ENCODE data around the gene FLT1.

Gene FLT1

DNA sequence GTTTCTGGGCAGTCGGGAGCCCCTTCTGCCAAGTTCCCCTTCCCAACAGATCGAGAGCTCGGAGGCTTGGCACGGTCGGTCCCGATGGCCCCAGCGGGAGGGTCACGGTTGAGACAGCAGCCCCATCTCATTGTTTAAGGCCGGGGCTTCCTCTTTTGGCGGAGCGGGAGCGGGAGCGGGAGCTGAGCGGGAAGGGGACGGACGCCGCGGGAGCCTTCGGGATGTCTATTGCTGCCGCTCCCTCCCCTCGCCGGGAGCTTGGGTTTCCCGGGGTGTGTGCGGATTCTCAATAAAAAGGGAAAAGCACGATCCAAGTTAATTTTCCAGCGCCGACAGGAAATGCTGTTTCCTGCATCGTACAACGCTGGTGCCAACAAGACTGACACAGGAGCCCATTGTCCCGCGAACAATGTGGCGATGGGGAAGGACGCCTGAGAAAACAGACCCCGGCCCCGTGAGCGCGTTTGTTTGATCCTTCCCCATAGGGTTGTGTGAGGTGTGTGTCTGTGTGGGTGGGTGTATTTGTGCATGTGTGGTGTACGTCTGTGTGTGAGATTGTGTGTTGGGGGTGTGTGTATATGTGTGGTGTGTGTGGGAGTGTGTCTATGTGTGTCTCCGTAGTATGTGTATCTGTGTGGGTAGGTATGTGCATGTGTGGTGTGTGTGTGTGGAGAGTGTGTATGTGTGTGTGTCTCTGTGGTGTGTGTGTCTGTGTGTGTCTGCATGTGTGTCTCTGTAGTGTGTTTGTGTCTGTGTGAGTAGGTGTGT lies 36.3 kb upstream of the FLT1 start:
- peaks cover 50% of the 10 kb centered on the region for H3K27me3 ChIP-seq
- peaks cover 5% of the 10 kb centered on the region for H3K9me3 ChIP-seq
- peak; percentile 36 for DNase-seq
- TF ChIP-seq, protein P1, sequence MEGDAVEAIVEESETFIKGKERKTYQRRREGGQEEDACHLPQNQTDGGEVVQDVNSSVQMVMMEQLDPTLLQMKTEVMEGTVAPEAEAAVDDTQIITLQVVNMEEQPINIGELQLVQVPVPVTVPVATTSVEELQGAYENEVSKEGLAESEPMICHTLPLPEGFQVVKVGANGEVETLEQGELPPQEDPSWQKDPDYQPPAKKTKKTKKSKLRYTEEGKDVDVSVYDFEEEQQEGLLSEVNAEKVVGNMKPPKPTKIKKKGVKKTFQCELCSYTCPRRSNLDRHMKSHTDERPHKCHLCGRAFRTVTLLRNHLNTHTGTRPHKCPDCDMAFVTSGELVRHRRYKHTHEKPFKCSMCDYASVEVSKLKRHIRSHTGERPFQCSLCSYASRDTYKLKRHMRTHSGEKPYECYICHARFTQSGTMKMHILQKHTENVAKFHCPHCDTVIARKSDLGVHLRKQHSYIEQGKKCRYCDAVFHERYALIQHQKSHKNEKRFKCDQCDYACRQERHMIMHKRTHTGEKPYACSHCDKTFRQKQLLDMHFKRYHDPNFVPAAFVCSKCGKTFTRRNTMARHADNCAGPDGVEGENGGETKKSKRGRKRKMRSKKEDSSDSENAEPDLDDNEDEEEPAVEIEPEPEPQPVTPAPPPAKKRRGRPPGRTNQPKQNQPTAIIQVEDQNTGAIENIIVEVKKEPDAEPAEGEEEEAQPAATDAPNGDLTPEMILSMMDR (IDR thresholded peaks at IDR 0.05; ENCODE audit: low read depth, low read length), result no peak
- peak overlapping the region; percentile 47 for H3K4me3 ChIP-seq (ENCODE audit: low read depth, low read length)
- H3K4me1 ChIP-seq, result no peaks in the 10 kb centered on the region
- H3K36me3 ChIP-seq, result no peaks in the 10 kb centered on the region

DNA sequence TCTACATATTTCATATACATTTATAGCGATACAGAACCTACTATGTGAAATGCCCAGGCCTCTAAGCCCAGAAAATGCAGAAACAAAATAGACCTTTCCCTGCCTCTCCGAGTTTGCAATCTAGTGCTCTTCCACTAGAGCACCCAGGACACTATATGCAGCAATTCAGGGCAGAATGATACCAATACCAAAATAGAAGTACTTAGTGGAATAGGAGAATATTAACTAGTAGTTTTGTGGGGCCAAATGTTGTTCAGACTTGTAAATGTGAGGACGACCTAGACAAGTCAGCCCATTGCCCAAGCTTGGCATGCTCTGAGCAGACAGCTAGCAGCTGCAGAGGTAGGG lies 35.8 kb upstream of the FLT1 start:
- H3K27me3 ChIP-seq, result peaks cover 50% of the 10 kb centered on the region
- H3K36me3 ChIP-seq, result no peaks in the 10 kb centered on the region
- peak overlapping the region; percentile 47 for H3K4me3 ChIP-seq (ENCODE audit: low read depth, low read length)
- H3K9me3 ChIP-seq, result peaks cover 5% of the 10 kb centered on the region
- DNase-seq, result no peak
- TF ChIP-seq, protein P1 (IDR thresholded peaks at IDR 0.05; ENCODE audit: low read depth, low read length), result no peak
- H3K4me1 ChIP-seq, result no peaks in the 10 kb centered on the region

DNA sequence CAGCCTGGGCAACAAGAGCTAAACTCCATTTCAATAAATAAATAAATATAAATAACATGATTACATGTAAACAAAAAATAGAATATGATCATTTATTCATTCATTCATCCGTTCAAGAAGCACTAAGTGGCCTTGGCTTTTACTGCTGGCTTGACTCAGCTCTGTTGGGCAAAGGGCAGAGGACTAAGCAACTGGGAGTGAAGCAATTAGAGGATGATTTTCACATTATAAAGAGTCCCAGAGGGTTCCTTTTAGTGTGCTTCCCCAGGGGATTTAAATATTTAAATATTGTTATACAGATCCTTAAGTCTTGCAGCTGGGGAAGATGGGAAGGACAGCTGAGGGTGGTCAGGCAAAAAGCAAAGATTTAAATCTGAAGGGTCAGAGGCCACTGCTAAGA lies 34.9 kb upstream of the FLT1 start:
- Histone ChIP-seq H3K9me3 (peaks cover 5% of the 10 kb centered on the region), H3K36me3 (no peaks in the 10 kb centered on the region), H3K4me1 (no peaks in the 10 kb centered on the region), H3K27me3 (peaks cover 53% of the 10 kb centered on the region), H3K4me3 (ENCODE audit: low read depth, low read length) (no peak overlapping the region)
- TF ChIP-seq, protein P1 (IDR thresholded peaks at IDR 0.05; ENCODE audit: low read depth, low read length), result no peak
- no peak for DNase-seq

DNA sequence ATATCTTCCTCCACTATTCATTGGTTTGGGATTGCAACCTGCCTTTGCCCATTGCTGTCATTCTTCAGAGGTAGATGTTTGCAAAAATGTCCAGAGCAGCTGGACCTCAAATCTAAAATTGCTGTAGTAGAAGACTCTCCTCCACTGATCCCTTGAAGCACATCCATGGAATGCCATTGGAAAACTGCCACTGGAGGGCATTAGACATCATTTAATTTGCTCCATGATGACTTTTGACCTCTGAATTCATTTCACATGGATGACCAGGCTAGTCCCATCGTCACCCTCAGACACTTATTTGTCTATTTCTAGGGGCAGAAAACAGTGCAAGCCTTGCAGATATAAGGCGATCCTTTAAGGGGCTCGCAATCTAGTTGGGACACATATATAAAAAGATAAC lies 33.9 kb upstream of the FLT1 start:
- H3K27me3 ChIP-seq, result peaks cover 49% of the 10 kb centered on the region
- no peak overlapping the region for H3K4me3 ChIP-seq (ENCODE audit: low read depth, low read length)
- no peak for DNase-seq
- no peaks in the 10 kb centered on the region for H3K4me1 ChIP-seq
- no peaks in the 10 kb centered on the region for H3K36me3 ChIP-seq
- peaks cover 5% of the 10 kb centered on the region for H3K9me3 ChIP-seq
- TF ChIP-seq, protein P1 (IDR thresholded peaks at IDR 0.05; ENCODE audit: low read depth, low read length), result no peak

DNA sequence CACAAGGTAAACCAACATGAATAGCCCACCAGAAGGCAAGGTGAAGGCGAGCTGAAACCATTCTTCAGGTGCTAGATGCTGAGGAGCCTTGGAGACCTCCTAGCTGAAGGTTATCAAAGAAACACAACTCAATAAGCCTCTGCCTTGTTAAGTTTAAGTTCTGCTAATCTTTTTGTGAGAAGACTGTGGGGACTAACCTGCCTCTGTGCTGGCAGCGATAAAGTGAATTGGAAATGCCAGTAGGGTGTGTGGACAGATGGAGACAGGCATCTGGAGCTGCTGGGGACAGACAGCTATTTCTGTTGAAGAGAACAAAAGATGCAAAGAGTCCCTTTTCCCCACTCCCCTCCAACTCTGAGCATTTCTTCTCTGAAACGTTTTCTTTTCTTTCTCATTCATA lies 33.5 kb upstream of the FLT1 start:
- Histone ChIP-seq H3K27me3 (peaks cover 44% of the 10 kb centered on the region), H3K4me1 (no peaks in the 10 kb centered on the region), H3K9me3 (peaks cover 5% of the 10 kb centered on the region), H3K4me3 (ENCODE audit: low read depth, low read length) (no peak overlapping the region), H3K36me3 (no peaks in the 10 kb centered on the region)
- TF ChIP-seq, protein P1 (IDR thresholded peaks at IDR 0.05; ENCODE audit: low read depth, low read length), result no peak
- DNase-seq, result no peak

DNA sequence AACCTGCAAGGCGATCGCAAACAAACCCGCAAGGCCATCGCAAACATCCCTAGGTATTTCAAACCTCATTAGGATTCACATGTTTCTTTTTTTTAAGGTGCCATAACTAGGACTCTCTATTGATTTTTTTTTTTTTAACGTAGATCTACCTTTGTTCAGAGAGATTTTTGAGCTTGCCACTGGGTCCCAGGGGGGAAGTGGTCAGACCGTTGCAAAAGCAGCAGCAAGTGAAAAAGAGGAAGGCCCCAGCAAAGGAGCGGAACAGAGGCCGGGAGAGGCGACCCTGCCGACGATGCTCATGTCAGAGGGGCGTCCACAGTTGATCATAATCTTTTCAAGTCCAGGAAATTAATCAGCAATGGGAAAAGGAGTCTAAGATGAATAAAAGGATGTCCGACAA lies 32.7 kb upstream of the FLT1 start:
- no peaks in the 10 kb centered on the region for H3K4me1 ChIP-seq
- peaks cover 1% of the 10 kb centered on the region for H3K9me3 ChIP-seq
- no peaks in the 10 kb centered on the region for H3K36me3 ChIP-seq
- H3K4me3 ChIP-seq (ENCODE audit: low read depth, low read length), result no peak overlapping the region
- peaks cover 38% of the 10 kb centered on the region for H3K27me3 ChIP-seq
- TF ChIP-seq, protein P1 (IDR thresholded peaks at IDR 0.05; ENCODE audit: low read depth, low read length), result no peak
- no peak for DNase-seq
